Measurements from ENCODE around the gene KDM7A.

The KDM7A gene

GRCh38 chr7:140056431-140057142, 120.2 kb downstream of the KDM7A start:
- peaks cover 8% of the 10 kb centered on the region for H3K36me3 ChIP-seq (ENCODE audit: control insufficient read depth, insufficient read depth, low read length)
- no peak overlapping the region for H3K4me3 ChIP-seq (ENCODE audit: low read length)
- H3K9me3 ChIP-seq (ENCODE audit: control insufficient read depth, low read length), result no peaks in the 10 kb centered on the region
- H3K27me3 ChIP-seq (ENCODE audit: control insufficient read depth, insufficient read depth, low read length), result no peaks in the 10 kb centered on the region
- no peak overlapping the region for H3K9ac ChIP-seq (ENCODE audit: low read length)
- peaks cover 45% of the 10 kb centered on the region for H3K4me1 ChIP-seq (ENCODE audit: control insufficient read depth, insufficient read depth, low read length)

- no peaks in the 10 kb centered on the region for H3K27me3 ChIP-seq (ENCODE audit: control insufficient read depth, insufficient read depth, low read length)
- H3K36me3 ChIP-seq (ENCODE audit: control insufficient read depth, insufficient read depth, low read length), result peaks cover 8% of the 10 kb centered on the region
- peaks cover 38% of the 10 kb centered on the region for H3K4me1 ChIP-seq (ENCODE audit: control insufficient read depth, insufficient read depth, low read length)
- no peaks in the 10 kb centered on the region for H3K9me3 ChIP-seq (ENCODE audit: control insufficient read depth, low read length)
- no peak overlapping the region for H3K9ac ChIP-seq (ENCODE audit: low read length)
- H3K4me3 ChIP-seq (ENCODE audit: low read length), result no peak overlapping the region
Measured at GRCh38 chr7:140055833-140056232, 121.0 kb downstream of the KDM7A start.

- H3K9me3 ChIP-seq (ENCODE audit: control insufficient read depth, low read length), result no peaks in the 10 kb centered on the region
- H3K4me1 ChIP-seq (ENCODE audit: control insufficient read depth, insufficient read depth, low read length), result peaks cover 32% of the 10 kb centered on the region
- peaks cover 8% of the 10 kb centered on the region for H3K36me3 ChIP-seq (ENCODE audit: control insufficient read depth, insufficient read depth, low read length)
- no peak overlapping the region for H3K4me3 ChIP-seq (ENCODE audit: low read length)
- no peak overlapping the region for H3K9ac ChIP-seq (ENCODE audit: low read length)
- H3K27me3 ChIP-seq (ENCODE audit: control insufficient read depth, insufficient read depth, low read length), result no peaks in the 10 kb centered on the region
Measured at GRCh38 chr7:140054751-140055150, 122.0 kb downstream of the KDM7A start.

GRCh38 chr7:140053812-140054539, 122.8 kb downstream of the KDM7A start:
- Histone ChIP-seq H3K9me3 (ENCODE audit: control insufficient read depth, low read length) (no peaks in the 10 kb centered on the region), H3K4me1 (ENCODE audit: control insufficient read depth, insufficient read depth, low read length) (peaks cover 33% of the 10 kb centered on the region), H3K27me3 (ENCODE audit: control insufficient read depth, insufficient read depth, low read length) (no peaks in the 10 kb centered on the region), H3K9ac (ENCODE audit: low read length) (no peak overlapping the region), H3K4me3 (ENCODE audit: low read length) (no peak overlapping the region), H3K36me3 (ENCODE audit: control insufficient read depth, insufficient read depth, low read length) (peaks cover 8% of the 10 kb centered on the region)

- Histone ChIP-seq H3K9ac (ENCODE audit: low read length) (no peak overlapping the region), H3K36me3 (ENCODE audit: control insufficient read depth, insufficient read depth, low read length) (peaks cover 1% of the 10 kb centered on the region), H3K4me3 (ENCODE audit: low read length) (no peak overlapping the region), H3K9me3 (ENCODE audit: control insufficient read depth, low read length) (no peaks in the 10 kb centered on the region), H3K4me1 (ENCODE audit: control insufficient read depth, insufficient read depth, low read length) (peaks cover 26% of the 10 kb centered on the region), H3K27me3 (ENCODE audit: control insufficient read depth, insufficient read depth, low read length) (no peaks in the 10 kb centered on the region)
Measured at GRCh38 chr7:140051820-140052219, 125.0 kb downstream of the KDM7A start.

- H3K4me3 ChIP-seq (ENCODE audit: low read length), result no peak overlapping the region
- no peaks in the 10 kb centered on the region for H3K27me3 ChIP-seq (ENCODE audit: control insufficient read depth, insufficient read depth, low read length)
- no peaks in the 10 kb centered on the region for H3K36me3 ChIP-seq (ENCODE audit: control insufficient read depth, insufficient read depth, low read length)
- peaks cover 26% of the 10 kb centered on the region for H3K4me1 ChIP-seq (ENCODE audit: control insufficient read depth, insufficient read depth, low read length)
- H3K9ac ChIP-seq (ENCODE audit: low read length), result no peak overlapping the region
- H3K9me3 ChIP-seq (ENCODE audit: control insufficient read depth, low read length), result no peaks in the 10 kb centered on the region
Measured at GRCh38 chr7:140050100-140050499, 126.7 kb downstream of the KDM7A start.

- H3K4me1 ChIP-seq (ENCODE audit: control insufficient read depth, insufficient read depth, low read length), result peaks cover 26% of the 10 kb centered on the region
- no peaks in the 10 kb centered on the region for H3K36me3 ChIP-seq (ENCODE audit: control insufficient read depth, insufficient read depth, low read length)
- no peaks in the 10 kb centered on the region for H3K9me3 ChIP-seq (ENCODE audit: control insufficient read depth, low read length)
- H3K4me3 ChIP-seq (ENCODE audit: low read length), result no peak overlapping the region
- H3K9ac ChIP-seq (ENCODE audit: low read length), result no peak overlapping the region
- no peaks in the 10 kb centered on the region for H3K27me3 ChIP-seq (ENCODE audit: control insufficient read depth, insufficient read depth, low read length)
Measured at GRCh38 chr7:140049339-140050024, 127.3 kb downstream of the KDM7A start.

- no peaks in the 10 kb centered on the region for H3K27me3 ChIP-seq (ENCODE audit: control insufficient read depth, insufficient read depth, low read length)
- no peak overlapping the region for H3K9ac ChIP-seq (ENCODE audit: low read length)
Measured at GRCh38 chr7:140048989-140049338, 127.8 kb downstream of the KDM7A start.

GRCh38 chr7:140048138-140048537, 128.6 kb downstream of the KDM7A start:
- Histone ChIP-seq H3K27me3 (ENCODE audit: control insufficient read depth, insufficient read depth, low read length) (no peaks in the 10 kb centered on the region), H3K36me3 (ENCODE audit: control insufficient read depth, insufficient read depth, low read length) (no peaks in the 10 kb centered on the region)

More at GRCh38 chr7:140048989-140049338, 127.8 kb downstream of the KDM7A start:
- Histone ChIP-seq H3K4me1 (ENCODE audit: control insufficient read depth, insufficient read depth, low read length) (peaks cover 22% of the 10 kb centered on the region), H3K9me3 (ENCODE audit: control insufficient read depth, low read length) (no peaks in the 10 kb centered on the region), H3K36me3 (ENCODE audit: control insufficient read depth, insufficient read depth, low read length) (no peaks in the 10 kb centered on the region), H3K4me3 (ENCODE audit: low read length) (no peak overlapping the region)

GRCh38 chr7:140047197-140047596, 129.6 kb downstream of the KDM7A start:
- Histone ChIP-seq H3K9ac (ENCODE audit: low read length) (no peak overlapping the region), H3K27me3 (ENCODE audit: control insufficient read depth, insufficient read depth, low read length) (no peaks in the 10 kb centered on the region), H3K9me3 (ENCODE audit: control insufficient read depth, low read length) (no peaks in the 10 kb centered on the region), H3K4me1 (ENCODE audit: control insufficient read depth, insufficient read depth, low read length) (peaks cover 20% of the 10 kb centered on the region), H3K4me3 (ENCODE audit: low read length) (no peak overlapping the region), H3K36me3 (ENCODE audit: control insufficient read depth, insufficient read depth, low read length) (no peaks in the 10 kb centered on the region)

More at GRCh38 chr7:140048138-140048537, 128.6 kb downstream of the KDM7A start:
- Histone ChIP-seq H3K4me1 (ENCODE audit: control insufficient read depth, insufficient read depth, low read length) (peaks cover 20% of the 10 kb centered on the region), H3K4me3 (ENCODE audit: low read length) (no peak overlapping the region), H3K9me3 (ENCODE audit: control insufficient read depth, low read length) (no peaks in the 10 kb centered on the region), H3K9ac (ENCODE audit: low read length) (no peak overlapping the region)

GRCh38 chr7:140045697-140046096, 131.1 kb downstream of the KDM7A start:
- Histone ChIP-seq H3K4me1 (ENCODE audit: control insufficient read depth, insufficient read depth, low read length) (peaks cover 20% of the 10 kb centered on the region), H3K9ac (ENCODE audit: low read length) (no peak overlapping the region), H3K27me3 (ENCODE audit: control insufficient read depth, insufficient read depth, low read length) (no peaks in the 10 kb centered on the region), H3K4me3 (ENCODE audit: low read length) (no peak overlapping the region), H3K36me3 (ENCODE audit: control insufficient read depth, insufficient read depth, low read length) (no peaks in the 10 kb centered on the region), H3K9me3 (ENCODE audit: control insufficient read depth, low read length) (no peaks in the 10 kb centered on the region)

- Histone ChIP-seq H3K27me3 (ENCODE audit: control insufficient read depth, insufficient read depth, low read length) (no peaks in the 10 kb centered on the region), H3K9ac (ENCODE audit: low read length) (no peak overlapping the region), H3K36me3 (ENCODE audit: control insufficient read depth, insufficient read depth, low read length) (peaks cover 5% of the 10 kb centered on the region), H3K9me3 (ENCODE audit: control insufficient read depth, low read length) (no peaks in the 10 kb centered on the region), H3K4me3 (ENCODE audit: low read length) (no peak overlapping the region), H3K4me1 (ENCODE audit: control insufficient read depth, insufficient read depth, low read length) (peaks cover 10% of the 10 kb centered on the region)
Measured at GRCh38 chr7:140044251-140044650, 132.5 kb downstream of the KDM7A start.
